Measurements from ENCODE around the gene COL19A1. TPM values are rescaled to one million over a fixed set of nuclear protein-coding genes. Genes with fewer than 3 reads are reported as not detected.

COL19A1 gene
- total and polyA plus RNA-seq, 9 of the 15 experiments (the other 6 are each of a cell fraction or from before 2014, with no cell fraction given): not detected

- Histone ChIP-seq H3K4me1 (replicated peaks in 1 of 2; ENCODE audit: control insufficient read depth in 2 of 2, insufficient read depth in 2 of 2, low read length in 2 of 2) (no peaks in the 10 kb centered on the region), H4K20me1 (replicated peaks; ENCODE audit: control insufficient read depth, insufficient read depth, low read length) (no peaks in the 10 kb centered on the region), H3K27me3 (ENCODE audit: control insufficient read depth in 2 of 2, insufficient read depth in 2 of 2, low read length in 2 of 2) (no peaks in the 10 kb centered on the region), H3K79me2 (ENCODE audit: control insufficient read depth, insufficient read depth, low read length) (no peaks in the 10 kb centered on the region), H3K9me3 (replicated peaks; ENCODE audit: control insufficient read depth, insufficient read depth, low read depth, low read length) (no peaks in the 10 kb centered on the region), H3K4me3 (no peak overlapping the region), H3K9me1 (ENCODE audit: control insufficient read depth, insufficient read depth, low read length) (no peaks in the 10 kb centered on the region), H3K27ac (ENCODE audit: extremely low read depth, low read depth, low read length) (no peak overlapping the region), H3K9ac (ENCODE audit: insufficient read depth in 1 of 2, low read depth in 2 of 2, low read length in 2 of 2) (no peak overlapping the region), H3K4me2 (ENCODE audit: insufficient read depth, low read length) (no peak overlapping the region), H2AFZ (ENCODE audit: low read depth, low read length) (no peak overlapping the region), H3K36me3 (ENCODE audit: control insufficient read depth, insufficient read depth, low read length) (no peaks in the 10 kb centered on the region)
- no TSS peak for BruUV-seq (replicated peaks)
- ATAC-seq: no peak
- in situ Hi-C loops (cut with MboI) (no loop called here), intact Hi-C loops (cut with micrococcal nuclease) (no loop called here)
- 0% methylated on average over 1 of the region's 1 CpG for WGBS (ENCODE audit: insufficient coverage, low coverage, missing lambda C conversion rate)
- DNase-seq (ENCODE audit: extremely low read depth in 1 of 4, low spot score in 3 of 4): no peak
- POLR2A ChIA-PET: interaction anchor here (0.6 to 1.5 kb wide), 2 partner anchors 16 to 375 kb away, joined by 3 to 6 read pairs; no protein-coding TSS in a partner anchor
- no peak for FAIRE-seq
- CTCF ChIA-PET (ENCODE audit: low intra/inter-chr PET ratio): no interaction called here
- TF ChIP-seq ZC3H11A (IDR thresholded peaks at IDR 0.05; ENCODE audit: low read depth, low read length): no peak
- no peak for TF ChIP-seq E2F5 (CRISPR knock-in tag; IDR thresholded peaks at IDR 0.05)
- no peak for TF ChIP-seq TEAD1 (CRISPR knock-in tag; IDR thresholded peaks at IDR 0.05)
- TF ChIP-seq POLR2H (tag; IDR thresholded peaks at IDR 0.05; ENCODE audit: low read depth): no peak
Measured at GRCh38 chr6:69841862-69842261, 24.5 kb upstream of the COL19A1 start.

GRCh38 chr6:69843189-69843588 is 23.2 kb upstream of the COL19A1 start:
- CTCF ChIA-PET (ENCODE audit: low intra/inter-chr PET ratio): no interaction called here
- no peaks in the 10 kb centered on the region for H4K20me1 ChIP-seq (replicated peaks; ENCODE audit: control insufficient read depth, insufficient read depth, low read length)
- H3K9me1 ChIP-seq (ENCODE audit: control insufficient read depth, insufficient read depth, low read length): no peaks in the 10 kb centered on the region
- H3K4me2 ChIP-seq (ENCODE audit: insufficient read depth, low read length): no peak overlapping the region
- H3K9ac ChIP-seq (ENCODE audit: insufficient read depth in 1 of 2, low read depth in 2 of 2, low read length in 2 of 2): no peak overlapping the region
- H3K27me3 ChIP-seq (ENCODE audit: control insufficient read depth in 2 of 2, insufficient read depth in 2 of 2, low read length in 2 of 2): no peaks in the 10 kb centered on the region
- WGBS (ENCODE audit: insufficient coverage, low coverage, missing lambda C conversion rate): 0% methylated on average over 1 of the region's 1 CpG
- DNase-seq (ENCODE audit: extremely low read depth in 1 of 4, low spot score in 3 of 4) (no peak), ATAC-seq (no peak), FAIRE-seq (no peak)
- POLR2A ChIA-PET: interaction anchor here (1.1 kb wide), 1 partner anchor 24 kb away, joined by 4 read pairs; no protein-coding TSS in a partner anchor
- no peak overlapping the region for H2AFZ ChIP-seq (ENCODE audit: low read depth, low read length)
- H3K36me3 ChIP-seq (ENCODE audit: control insufficient read depth, insufficient read depth, low read length): no peaks in the 10 kb centered on the region
- no peak overlapping the region for H3K27ac ChIP-seq (ENCODE audit: extremely low read depth, low read depth, low read length)
- no peak overlapping the region for H3K4me3 ChIP-seq
- H3K4me1 ChIP-seq (replicated peaks in 1 of 2; ENCODE audit: control insufficient read depth in 2 of 2, insufficient read depth in 2 of 2, low read length in 2 of 2): no peaks in the 10 kb centered on the region
- TF ChIP-seq ZNF79 (CRISPR knock-in tag; IDR thresholded peaks at IDR 0.05; ENCODE audit: low read depth) (no peak), PRDM10 (IDR thresholded peaks at IDR 0.05; ENCODE audit: partially characterized antibody) (no peak), ARHGAP35 (IDR thresholded peaks at IDR 0.05; ENCODE audit: partially characterized antibody) (no peak), FOSL1 (tag; conservative IDR thresholded peaks at IDR 0.05) (no peak), SLC30A9 (CRISPR knock-in tag; IDR thresholded peaks at IDR 0.05) (no peak), ZNF134 (CRISPR knock-in tag; conservative IDR thresholded peaks at IDR 0.05) (no peak), THAP7 (CRISPR knock-in tag; IDR thresholded peaks at IDR 0.05) (no peak), THRAP3 (IDR thresholded peaks at IDR 0.05; ENCODE audit: borderline replicate concordance) (no peak)
- BruUV-seq (replicated peaks): no TSS peak
- in situ Hi-C loops (cut with MboI) (no loop called here), intact Hi-C loops (cut with micrococcal nuclease) (no loop called here)
- H3K9me3 ChIP-seq (replicated peaks; ENCODE audit: control insufficient read depth, insufficient read depth, low read depth, low read length): no peaks in the 10 kb centered on the region
- H3K79me2 ChIP-seq (ENCODE audit: control insufficient read depth, insufficient read depth, low read length): no peaks in the 10 kb centered on the region
